ENCODE data around the gene PKP2. TPM values are rescaled to one million over a fixed set of nuclear protein-coding genes. Genes with fewer than 3 reads are reported as not detected.

PKP2 gene
- total RNA-seq, 1 experiment from 2014 or later = 18.4 TPM

DNA sequence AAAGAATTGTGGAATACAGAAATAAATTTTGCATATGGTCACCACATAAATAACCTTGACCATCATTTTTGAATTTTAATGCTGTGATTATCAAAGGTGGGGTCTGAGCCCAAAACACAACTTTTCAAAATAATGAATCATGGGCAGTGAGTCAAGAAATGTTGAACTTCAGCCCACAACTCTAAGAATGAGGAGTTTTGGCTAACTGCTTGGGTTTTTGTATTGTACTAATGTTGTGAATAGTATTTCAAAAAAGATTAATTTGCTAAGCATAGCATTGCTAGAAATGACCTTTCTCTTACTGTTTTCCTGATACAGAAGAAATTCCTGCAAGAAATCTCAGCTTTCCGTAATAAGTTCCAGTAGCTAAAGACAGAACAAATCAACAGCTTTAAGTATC, 116.5 kb downstream of the PKP2 start:
- Mint-ChIP-seq H3K4me3 (no peak overlapping the region), H3K27me3 (ENCODE audit: low read depth) (no peaks in the 10 kb centered on the region; the same call in 1 of the 2 replicates), H3K27ac (no peak overlapping the region), H3K36me3 (ENCODE audit: insufficient read depth in 1 of 3, low read depth in 3 of 3) (no peaks in the 10 kb centered on the region), H3K4me1 (peaks cover 3 to 15% of the 10 kb centered on the region in 2 experiments; a peak in 3 of 4 replicates), H3K9me3 (no peaks in the 10 kb centered on the region)
- H3K4me1 ChIP-seq (ENCODE audit: insufficient read depth, low read length) = no peaks in the 10 kb centered on the region
- no peak overlapping the region for H3K4ac ChIP-seq (ENCODE audit: low read depth, low read length)
- H3K79me2 ChIP-seq (ENCODE audit: insufficient read depth, low read length) = no peaks in the 10 kb centered on the region
- no peaks in the 10 kb centered on the region for H3K9me3 ChIP-seq (ENCODE audit: control insufficient read depth, low read depth, low read length)
- no peak overlapping the region for H2AFZ ChIP-seq (ENCODE audit: low read length)
- H4K20me1 ChIP-seq (ENCODE audit: control insufficient read depth, insufficient read depth, insufficient read length) = no peaks in the 10 kb centered on the region
- no peak overlapping the region for H4K91ac ChIP-seq (ENCODE audit: insufficient read length, low read depth, low read length)
- no peak overlapping the region for H2BK20ac ChIP-seq (ENCODE audit: low read depth, low read length, poor library complexity, severe bottlenecking)
- no peak overlapping the region for H3K9ac ChIP-seq (ENCODE audit: extremely low read depth, insufficient read length, low read length)
- no peak overlapping the region for H3K27ac ChIP-seq (ENCODE audit: insufficient read length, low read depth, low read length)
- H3K14ac ChIP-seq (ENCODE audit: insufficient read depth, low read length) = no peak overlapping the region
- no peak overlapping the region for H3K23ac ChIP-seq (ENCODE audit: insufficient read length, low read depth, low read length)
- H4K5ac ChIP-seq (ENCODE audit: insufficient read length, low read depth, low read length) = no peak overlapping the region
- no peak overlapping the region for H3T11ph ChIP-seq (ENCODE audit: low read length)
- no peak overlapping the region for H3K56ac ChIP-seq (ENCODE audit: insufficient read length, low read depth, low read length)
- TF ChIP-seq, protein P1, sequence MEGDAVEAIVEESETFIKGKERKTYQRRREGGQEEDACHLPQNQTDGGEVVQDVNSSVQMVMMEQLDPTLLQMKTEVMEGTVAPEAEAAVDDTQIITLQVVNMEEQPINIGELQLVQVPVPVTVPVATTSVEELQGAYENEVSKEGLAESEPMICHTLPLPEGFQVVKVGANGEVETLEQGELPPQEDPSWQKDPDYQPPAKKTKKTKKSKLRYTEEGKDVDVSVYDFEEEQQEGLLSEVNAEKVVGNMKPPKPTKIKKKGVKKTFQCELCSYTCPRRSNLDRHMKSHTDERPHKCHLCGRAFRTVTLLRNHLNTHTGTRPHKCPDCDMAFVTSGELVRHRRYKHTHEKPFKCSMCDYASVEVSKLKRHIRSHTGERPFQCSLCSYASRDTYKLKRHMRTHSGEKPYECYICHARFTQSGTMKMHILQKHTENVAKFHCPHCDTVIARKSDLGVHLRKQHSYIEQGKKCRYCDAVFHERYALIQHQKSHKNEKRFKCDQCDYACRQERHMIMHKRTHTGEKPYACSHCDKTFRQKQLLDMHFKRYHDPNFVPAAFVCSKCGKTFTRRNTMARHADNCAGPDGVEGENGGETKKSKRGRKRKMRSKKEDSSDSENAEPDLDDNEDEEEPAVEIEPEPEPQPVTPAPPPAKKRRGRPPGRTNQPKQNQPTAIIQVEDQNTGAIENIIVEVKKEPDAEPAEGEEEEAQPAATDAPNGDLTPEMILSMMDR (conservative IDR thresholded peaks at IDR 0.05) = no peak
- H3K79me1 ChIP-seq (ENCODE audit: insufficient read depth, low read depth, low read length, poor library complexity, severe bottlenecking) = no peaks in the 10 kb centered on the region
- no peaks in the 10 kb centered on the region for H3K27me3 ChIP-seq (ENCODE audit: insufficient read depth, low read length)
- no peak overlapping the region for H2BK5ac ChIP-seq (ENCODE audit: insufficient read length, low read length)
- no peak overlapping the region for H4K8ac ChIP-seq (replicated peaks; ENCODE audit: insufficient read length, low read depth, low read length)
- no peaks in the 10 kb centered on the region for H3K23me2 ChIP-seq (ENCODE audit: insufficient read length, low read depth, low read length, poor library complexity, severe bottlenecking)
- no peak overlapping the region for H3K18ac ChIP-seq (ENCODE audit: insufficient read length, low read depth, low read length)
- no peak for DNase-seq
- H2BK120ac ChIP-seq (ENCODE audit: low read depth, low read length, poor library complexity, severe bottlenecking) = no peak overlapping the region
- no peak overlapping the region for H2AK5ac ChIP-seq (ENCODE audit: insufficient read length, low read length)
- H2BK15ac ChIP-seq (ENCODE audit: low read depth, low read length) = no peak overlapping the region
- no peak overlapping the region for H2BK12ac ChIP-seq (ENCODE audit: insufficient read length, low read depth, low read length)
- no peak overlapping the region for H3K4me2 ChIP-seq (ENCODE audit: insufficient read depth, insufficient read length, low read length)
- no CpG with 5 or more reads among the region's 1 CpG for WGBS (ENCODE audit: extremely low coverage, insufficient read length, low lambda C conversion rate)
